GM21360 (cell line): ENCODE measurements around the gene NDUFC2.
"Not testable (repeated sequence)": the region's sequence is repeated elsewhere in the genome, so short reads cannot be mapped to it uniquely, and the experiment has no call there.

Source experiments
- ATAC-seq: cut with Tn5 transposase; IDR thresholded peaks from one replicate; pipeline ENCODE4 v1.9.1; 2021; ENCODE audit warnings: mild to moderate bottlenecking, moderate library complexity; ENCODE audit not compliant: unreplicated experiment

Gene NDUFC2

GRCh38 chr11:78056093-78056492, 23.6 kb downstream of the NDUFC2 start:
- ATAC-seq: no peak

GRCh38 chr11:78054971-78055370, 24.7 kb downstream of the NDUFC2 start:
- no peak for ATAC-seq

GRCh38 chr11:78050964-78051831, 28.5 kb downstream of the NDUFC2 start:
- no peak for ATAC-seq

GRCh38 chr11:78049348-78049747, 30.3 kb downstream of the NDUFC2 start:
- ATAC-seq: no peak

GRCh38 chr11:78048561-78048960, 31.1 kb downstream of the NDUFC2 start:
- ATAC-seq: no peak

- no peak for ATAC-seq
These were observed 33.2 kb downstream of the NDUFC2 start for GRCh38 chr11:78046486-78046854.

GRCh38 chr11:78045851-78046485, 33.7 kb downstream of the NDUFC2 start:
- no peak for ATAC-seq

GRCh38 chr11:78044706-78045105, 35.0 kb downstream of the NDUFC2 start:
- ATAC-seq: no peak

- ATAC-seq: no peak
These were observed 37.7 kb downstream of the NDUFC2 start for GRCh38 chr11:78041843-78042440.

- ATAC-seq: not testable (repeated sequence)
These were observed 38.3 kb downstream of the NDUFC2 start for GRCh38 chr11:78041380-78041719.

GRCh38 chr11:78040691-78041379, 38.8 kb downstream of the NDUFC2 start:
- ATAC-seq: no peak

- ATAC-seq: no peak
These were observed 39.6 kb downstream of the NDUFC2 start for GRCh38 chr11:78039919-78040671.

GRCh38 chr11:78039391-78039918, 40.2 kb downstream of the NDUFC2 start:
- ATAC-seq: no peak

- ATAC-seq: no peak
These were observed 40.9 kb downstream of the NDUFC2 start for GRCh38 chr11:78038697-78039313.

GRCh38 chr11:78037825-78038620, 41.6 kb downstream of the NDUFC2 start:
- no peak for ATAC-seq

GRCh38 chr11:78037056-78037455, 42.6 kb downstream of the NDUFC2 start:
- no peak for ATAC-seq

- no peak for ATAC-seq
These were observed 43.3 kb downstream of the NDUFC2 start for GRCh38 chr11:78036313-78036712.

GRCh38 chr11:78034623-78035022, 45.0 kb downstream of the NDUFC2 start:
- ATAC-seq: no peak

GRCh38 chr11:78033040-78033439, 46.6 kb downstream of the NDUFC2 start:
- no peak for ATAC-seq
